ENCODE measurements around the gene GOSR1.

The GOSR1 gene

DNA sequence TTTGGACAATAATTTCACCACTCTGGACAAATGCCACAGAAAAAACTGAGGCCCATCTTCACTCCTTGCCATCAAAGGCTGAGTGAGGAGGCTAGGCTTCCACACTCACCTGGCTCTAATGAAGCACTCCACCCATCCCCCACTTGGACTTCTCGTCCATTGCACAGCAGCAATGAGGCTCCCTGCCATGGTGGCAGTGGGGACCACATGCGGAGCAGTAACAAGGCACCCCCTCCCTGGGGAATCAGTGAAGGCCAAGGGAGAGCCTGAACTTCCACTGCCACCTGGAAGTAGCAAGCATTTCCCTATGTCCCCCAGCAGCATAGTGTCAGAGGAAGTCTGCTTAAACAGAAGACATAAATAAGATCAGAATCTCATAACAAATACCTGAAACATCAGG lies 2.0 kb upstream of the GOSR1 start:
- no peak overlapping the region for H3K4me3 ChIP-seq (replicated peaks in 1 of 2; ENCODE audit: low read depth in 2 of 2, low read length in 2 of 2)
- TF ChIP-seq, protein P1, sequence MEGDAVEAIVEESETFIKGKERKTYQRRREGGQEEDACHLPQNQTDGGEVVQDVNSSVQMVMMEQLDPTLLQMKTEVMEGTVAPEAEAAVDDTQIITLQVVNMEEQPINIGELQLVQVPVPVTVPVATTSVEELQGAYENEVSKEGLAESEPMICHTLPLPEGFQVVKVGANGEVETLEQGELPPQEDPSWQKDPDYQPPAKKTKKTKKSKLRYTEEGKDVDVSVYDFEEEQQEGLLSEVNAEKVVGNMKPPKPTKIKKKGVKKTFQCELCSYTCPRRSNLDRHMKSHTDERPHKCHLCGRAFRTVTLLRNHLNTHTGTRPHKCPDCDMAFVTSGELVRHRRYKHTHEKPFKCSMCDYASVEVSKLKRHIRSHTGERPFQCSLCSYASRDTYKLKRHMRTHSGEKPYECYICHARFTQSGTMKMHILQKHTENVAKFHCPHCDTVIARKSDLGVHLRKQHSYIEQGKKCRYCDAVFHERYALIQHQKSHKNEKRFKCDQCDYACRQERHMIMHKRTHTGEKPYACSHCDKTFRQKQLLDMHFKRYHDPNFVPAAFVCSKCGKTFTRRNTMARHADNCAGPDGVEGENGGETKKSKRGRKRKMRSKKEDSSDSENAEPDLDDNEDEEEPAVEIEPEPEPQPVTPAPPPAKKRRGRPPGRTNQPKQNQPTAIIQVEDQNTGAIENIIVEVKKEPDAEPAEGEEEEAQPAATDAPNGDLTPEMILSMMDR (IDR thresholded peaks at IDR 0.05; ENCODE audit: low read depth, low read length) = no peak
- DNase-seq (ENCODE audit: low read depth in 2 of 2) = no peak

DNA sequence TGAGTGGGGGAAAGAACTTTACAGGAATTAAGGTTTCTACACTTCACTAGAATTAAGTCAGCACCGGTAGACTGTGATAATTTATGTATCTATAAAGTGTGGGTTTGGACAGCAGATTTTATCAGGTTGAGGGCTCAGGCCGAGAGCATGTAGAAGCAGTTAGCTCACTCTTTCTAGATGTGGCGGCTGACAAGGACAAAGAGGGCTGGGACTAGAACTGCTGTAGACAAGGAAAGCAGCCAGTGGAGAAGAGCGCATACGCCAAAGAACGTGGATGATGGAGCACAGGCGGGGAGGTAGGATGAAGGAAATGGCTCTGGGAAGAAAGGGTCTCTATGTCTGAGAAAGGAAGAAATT lies 504 bp upstream of the GOSR1 start:
- peak overlapping the region; percentile 92 to 96 for H3K4me3 ChIP-seq (replicated peaks in 1 of 2; ENCODE audit: low read depth in 2 of 2, low read length in 2 of 2)
- no peak for DNase-seq (ENCODE audit: low read depth in 2 of 2)
- TF ChIP-seq, protein P1 (IDR thresholded peaks at IDR 0.05; ENCODE audit: low read depth, low read length) = no peak

DNA sequence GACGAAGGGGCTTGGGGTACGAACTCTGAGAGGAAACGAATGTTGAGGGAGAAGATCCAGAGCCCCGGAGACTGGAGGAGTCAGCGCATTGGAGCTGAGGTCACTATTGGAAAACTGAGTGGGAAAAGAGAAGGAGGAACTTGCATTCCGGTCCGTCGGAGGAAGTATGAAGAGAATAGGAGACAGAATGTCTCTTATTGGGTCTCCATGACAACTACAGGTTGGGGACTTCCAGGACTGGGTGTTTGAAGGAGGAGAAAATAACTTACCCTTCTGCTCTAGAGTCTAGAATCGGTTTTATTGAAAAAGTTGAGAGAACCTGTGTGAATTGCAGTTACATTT lies 537 bp downstream of the GOSR1 start:
- DNase-seq (ENCODE audit: low read depth in 2 of 2) = no peak
- H3K4me3 ChIP-seq (replicated peaks in 1 of 2; ENCODE audit: low read depth in 2 of 2, low read length in 2 of 2) = peak overlapping the region; percentile 92 to 96
- TF ChIP-seq, protein P1 (IDR thresholded peaks at IDR 0.05; ENCODE audit: low read depth, low read length) = no peak

DNA sequence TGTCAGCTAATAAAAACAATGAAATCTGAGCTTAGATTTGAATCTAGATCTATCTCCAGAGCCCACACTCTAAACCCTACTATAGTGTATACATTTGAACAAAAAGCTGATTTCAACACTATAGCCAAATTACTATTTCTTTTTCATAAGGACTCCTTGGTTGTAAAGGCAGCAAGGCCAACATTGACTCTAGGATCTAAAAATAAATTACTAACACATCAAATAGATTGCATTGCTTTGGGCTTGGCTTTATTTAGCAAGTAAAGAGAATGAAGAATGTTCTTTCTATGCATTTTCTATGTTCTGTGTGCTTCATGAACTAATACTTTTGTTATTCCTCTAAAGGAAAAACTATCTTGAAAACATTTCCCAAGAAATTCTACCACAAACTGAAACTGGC lies 5.3 kb downstream of the GOSR1 start:
- no peak for DNase-seq (ENCODE audit: low read depth in 2 of 2)
- no peak overlapping the region for H3K4me3 ChIP-seq (replicated peaks in 1 of 2; ENCODE audit: low read depth in 2 of 2, low read length in 2 of 2)
- TF ChIP-seq, protein P1 (IDR thresholded peaks at IDR 0.05; ENCODE audit: low read depth, low read length) = no peak

DNA sequence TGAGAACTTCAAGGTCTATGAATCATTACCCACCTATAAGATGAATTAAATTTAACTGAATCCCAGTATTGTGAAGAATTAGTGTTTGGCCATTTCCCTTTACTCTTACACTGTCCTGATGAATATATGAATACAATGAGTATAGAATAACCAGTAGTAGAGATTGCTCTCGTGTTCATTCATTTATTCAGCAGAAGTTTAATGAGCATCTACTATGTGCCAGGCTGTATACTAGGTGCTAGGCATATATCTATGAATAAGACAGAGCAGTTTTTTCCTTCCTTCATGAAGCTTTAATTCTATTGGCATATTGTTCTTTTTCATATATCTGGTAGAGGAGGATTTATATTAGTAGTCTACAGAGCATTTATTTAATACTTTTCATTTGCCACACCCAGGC lies 6.0 kb downstream of the GOSR1 start:
- no peak for DNase-seq (ENCODE audit: low read depth in 2 of 2)
- TF ChIP-seq, protein P1 (IDR thresholded peaks at IDR 0.05; ENCODE audit: low read depth, low read length) = no peak
- no peak overlapping the region for H3K4me3 ChIP-seq (replicated peaks in 1 of 2; ENCODE audit: low read depth in 2 of 2, low read length in 2 of 2)

DNA sequence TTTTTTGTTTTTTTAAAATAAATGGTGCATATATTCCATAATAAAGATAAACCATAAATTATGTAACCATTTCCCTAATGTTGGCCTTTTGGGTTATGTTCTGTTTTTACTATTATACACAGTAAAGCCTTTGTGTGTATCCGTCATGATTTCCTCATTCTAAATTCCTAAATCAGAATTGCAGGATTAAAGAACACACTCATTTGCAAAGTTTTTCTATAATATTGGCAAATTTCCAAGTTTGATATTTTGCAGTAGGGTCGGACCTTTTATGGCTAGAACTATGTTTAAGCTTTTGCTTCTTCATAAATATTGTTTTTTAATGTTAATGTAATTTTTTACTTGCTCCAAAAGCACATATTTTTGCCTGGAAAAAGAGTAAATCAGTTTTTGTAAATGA lies 16.6 kb downstream of the GOSR1 start:
- no peak for DNase-seq (ENCODE audit: low read depth in 2 of 2)
- H3K4me3 ChIP-seq (replicated peaks in 1 of 2; ENCODE audit: low read depth in 2 of 2, low read length in 2 of 2) = no peak overlapping the region
- TF ChIP-seq, protein P1 (IDR thresholded peaks at IDR 0.05; ENCODE audit: low read depth, low read length) = no peak

DNA sequence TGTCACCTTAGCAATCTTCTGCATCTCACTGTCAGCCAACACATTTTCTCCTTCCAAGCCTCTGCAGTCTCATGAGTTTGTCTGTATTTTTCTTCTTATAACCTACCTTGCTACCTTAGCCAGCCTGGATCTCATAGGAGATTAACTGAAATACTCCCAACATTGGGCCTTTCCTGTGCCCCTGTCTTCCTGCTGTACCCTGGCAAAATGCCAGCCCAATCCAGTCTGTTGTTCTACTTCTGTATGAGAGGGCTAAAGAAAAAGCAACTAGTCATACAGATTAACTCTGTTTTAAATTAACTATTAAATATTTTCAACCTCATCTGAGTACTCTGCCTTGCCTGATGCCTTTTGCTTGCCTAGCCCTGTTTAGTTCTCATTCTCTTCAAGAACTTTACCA lies 18.4 kb downstream of the GOSR1 start:
- TF ChIP-seq, protein P1 (IDR thresholded peaks at IDR 0.05; ENCODE audit: low read depth, low read length) = no peak
- no peak for DNase-seq (ENCODE audit: low read depth in 2 of 2)
- H3K4me3 ChIP-seq (replicated peaks in 1 of 2; ENCODE audit: low read depth in 2 of 2, low read length in 2 of 2) = no peak overlapping the region

Data from cardiac fibroblast (primary cell).